Right lobe of liver (tissue), 6 donors: Measurements from ENCODE around the gene KANSL1L. TPM values are rescaled to one million over a fixed set of nuclear protein-coding genes. Genes with fewer than 3 reads are reported as not detected.

Experiments used
- ATAC-seq, 4 donors: fragments of 200-7000 bp; cut with Tn5 transposase; one replicate each; pipeline ENCODE4 v1.9.1; 2020; ENCODE audit warnings: mild to moderate bottlenecking in 4 of 4, moderate library complexity in 4 of 4
- DNase-seq, 3 donors: peaks; one replicate each; pipeline ENCODE4 v3.0.0-alpha.2; 2020
- H3K27ac ChIP-seq, 3 donors: fragments of 200-600 bp; one replicate each; pipeline ENCODE4 v1.8.0; 2022
- H3K27me3 ChIP-seq, 2 donors: fragments of 200-600 bp; one replicate each; pipeline ENCODE4 v1.8.0; 2022
- H3K36me3 ChIP-seq, 4 donors: fragments of 200-600 bp; sonication (generic) in 1 of 4; one replicate each; pipeline versions ENCODE4 v1.5.1 to v1.8.0; 2017 to 2022; ENCODE audit warnings: control low read depth in 1 of 4
- H3K4me1 ChIP-seq, 4 donors: fragments of 200-600 bp; sonication (generic) in 1 of 4; one replicate each; pipeline versions ENCODE4 v1.5.1 to v1.8.0; 2017 to 2022; ENCODE audit warnings: control low read depth in 1 of 4
- H3K4me3 ChIP-seq, 3 donors: fragments of 200-600 bp; one replicate each; pipeline ENCODE4 v1.8.0; 2022
- H3K9me3 ChIP-seq, 4 donors: fragments of 200-600 bp; sonication (generic) in 1 of 4; one replicate each; pipeline versions ENCODE4 v1.5.1 to v1.8.0; 2017 to 2022; ENCODE audit warnings: control low read depth in 1 of 4
- CTCF ChIP-seq, 4 donors: fragments of 200-600 bp in 3 of 4; fragments of 450-650 bp in 1 of 4; IDR thresholded peaks; one replicate each; pipeline versions ENCODE4 v1.5.1 to v1.8.0; 2016 to 2022; ENCODE audit warnings: antibody characterized with exemption in 4 of 4, mild to moderate bottlenecking in 2 of 4
- POLR2A ChIP-seq: fragments of 450-650 bp; IDR thresholded peaks from one replicate; pipeline ENCODE4 v1.6.1; 2017; ENCODE audit warnings: antibody characterized with exemption, mild to moderate bottlenecking
- WGBS: methylation state at CpG from one replicate; pipeline ENCODE4 v1.1.6; 2018; ENCODE audit warnings: low coverage, low lambda C conversion rate; ENCODE audit not compliant: insufficient coverage; ENCODE audit errors: missing lambda C conversion rate; 5-methylcytosine and 5-hydroxymethylcytosine counted together
- intact Hi-C, 2 donors: fragments of 100-400 bp; cut with DNase I; formaldehyde crosslinking; loops; one replicate each; pipeline versions ENCODE4 v1.11.2 to v1.14.1; 2022
- total RNA-seq, 6 experiments: library from RNA; depleted of rRNA in 2 of 6; stranded (reverse); fragments of >200 nt in 2 of 6; fragmentation: NEBNext Ultra II Directional in 3 of 6; extraction: Animal tissue kit (Norgen Biotek cat#: 25700) in 3 of 6; gene quantifications; one replicate each; pipeline versions ENCODE4 v1.1.0 to v1.2.4, GENCODE V29; 2016 to 2023
- donor health status: DM: no; HTN: yes; CAD: no.
- donor health status: DM: no; HTN: no; CAD: no.
- donor health status: DM: no; HTN: no; CAD: no.
- donor health status: DM: no; HTN: yes; CAD: no.
- donor health status: DM: no; HTN: yes; CAD: no.

Gene KANSL1L
- total RNA-seq, 6 experiments from 2014 or later, result 7.1 to 19.1 (median 11.1) TPM

- 61% methylated on average over 6 of the region's 9 CpGs for WGBS
- H3K36me3 ChIP-seq, result no peaks in the 10 kb centered on the region
- H3K4me1 ChIP-seq, result no peaks in the 10 kb centered on the region
- H3K4me3 ChIP-seq, result no peak overlapping the region
- H3K27ac ChIP-seq, result no peak overlapping the region
- TF ChIP-seq CTCF (IDR thresholded peaks at IDR 0.05) (no peak), POLR2A (no peak)
- H3K9me3 ChIP-seq, result no peaks in the 10 kb centered on the region
- ATAC-seq, result no peak
- no peaks in the 10 kb centered on the region for H3K27me3 ChIP-seq
- DNase-seq, result no peak
- intact Hi-C loops, result loop anchor here in 1 of 2 donors (5.0 kb wide), 1 partner anchor 220 kb away; no protein-coding TSS in a partner anchor
Observed at GRCh38 chr2:209976698-209977385, 194.4 kb downstream of the KANSL1L start.

GRCh38 chr2:209974576-209974975 is 196.6 kb downstream of the KANSL1L start:
- intact Hi-C loops, result no loop called here
- Histone ChIP-seq H3K4me1 (peaks cover 0 to 5% (median 0%) of the 10 kb centered on the region in 4 donors), H3K27me3 (no peaks in the 10 kb centered on the region), H3K27ac (no peak overlapping the region), H3K9me3 (no peaks in the 10 kb centered on the region), H3K36me3 (no peaks in the 10 kb centered on the region), H3K4me3 (no peak overlapping the region)
- 44% methylated on average over 1 of the region's 1 CpG for WGBS
- TF ChIP-seq POLR2A (no peak), CTCF (IDR thresholded peaks at IDR 0.05) (no peak)
- ATAC-seq, result no peak
- no peak for DNase-seq

- peaks cover 0 to 6% (median 0%) of the 10 kb centered on the region in 4 donors for H3K4me1 ChIP-seq
- H3K4me3 ChIP-seq, result no peak overlapping the region
- TF ChIP-seq POLR2A, result no peak
- TF ChIP-seq CTCF (IDR thresholded peaks at IDR 0.05), result no peak
- no peak for DNase-seq
- WGBS, result 17% methylated on average over 1 of the region's 1 CpG
- no peaks in the 10 kb centered on the region for H3K9me3 ChIP-seq
- ATAC-seq, result no peak
- H3K27me3 ChIP-seq, result no peaks in the 10 kb centered on the region
- H3K27ac ChIP-seq, result no peak overlapping the region
- intact Hi-C loops, result no loop called here
- no peaks in the 10 kb centered on the region for H3K36me3 ChIP-seq
Observed at GRCh38 chr2:209973328-209973727, 197.9 kb downstream of the KANSL1L start.

Other genes starting within 250 kb of the KANSL1L start
- gene RPE, start 168.8 kb downstream of the KANSL1L start, total RNA-seq, result 10 to 100 TPM; 21.8 to 39.9 (median 25.3) TPM
- 10 to 100 TPM; 13.4 to 30.2 (median 22.3) TPM for gene ACADL, start 54.0 kb upstream of the KANSL1L start, total RNA-seq
- gene MYL1, start 143.8 kb upstream of the KANSL1L start, total RNA-seq, result 1 to 10 TPM in 1 of 6 experiments, under 1 TPM in 1, not detected in 4; 0.28 to 1.3 TPM